Keratinocyte (primary cell): ENCODE measurements around the gene SKOR1.

Source experiments
- EZH2 ChIP-seq: IDR thresholded peaks from one replicate; pipeline ENCODE4 v1.6.1; 2012; ENCODE audit warnings: inconsistent platforms, mild to moderate bottlenecking, low read length, moderate library complexity
- TF ChIP-seq, protein P1 (sequence below), 3 experiments: IDR thresholded peaks in 1 of 3; conservative IDR thresholded peaks in 1 of 3; optimal IDR thresholded peaks in 1 of 3; 2 replicates in 2 of 3; 3 replicates in 1 of 3; pipeline versions ENCODE3 to v1.5.1; 2011; ENCODE audit warnings: low read length in 3 of 3, mild to moderate bottlenecking in 3 of 3, moderate library complexity in 2 of 3, control low read depth in 1 of 3, inconsistent platforms in 1 of 3; ENCODE audit not compliant: insufficient read depth in 2 of 3; ENCODE audit errors: extremely low read depth in 1 of 3

- TF ChIP-seq, protein P1, sequence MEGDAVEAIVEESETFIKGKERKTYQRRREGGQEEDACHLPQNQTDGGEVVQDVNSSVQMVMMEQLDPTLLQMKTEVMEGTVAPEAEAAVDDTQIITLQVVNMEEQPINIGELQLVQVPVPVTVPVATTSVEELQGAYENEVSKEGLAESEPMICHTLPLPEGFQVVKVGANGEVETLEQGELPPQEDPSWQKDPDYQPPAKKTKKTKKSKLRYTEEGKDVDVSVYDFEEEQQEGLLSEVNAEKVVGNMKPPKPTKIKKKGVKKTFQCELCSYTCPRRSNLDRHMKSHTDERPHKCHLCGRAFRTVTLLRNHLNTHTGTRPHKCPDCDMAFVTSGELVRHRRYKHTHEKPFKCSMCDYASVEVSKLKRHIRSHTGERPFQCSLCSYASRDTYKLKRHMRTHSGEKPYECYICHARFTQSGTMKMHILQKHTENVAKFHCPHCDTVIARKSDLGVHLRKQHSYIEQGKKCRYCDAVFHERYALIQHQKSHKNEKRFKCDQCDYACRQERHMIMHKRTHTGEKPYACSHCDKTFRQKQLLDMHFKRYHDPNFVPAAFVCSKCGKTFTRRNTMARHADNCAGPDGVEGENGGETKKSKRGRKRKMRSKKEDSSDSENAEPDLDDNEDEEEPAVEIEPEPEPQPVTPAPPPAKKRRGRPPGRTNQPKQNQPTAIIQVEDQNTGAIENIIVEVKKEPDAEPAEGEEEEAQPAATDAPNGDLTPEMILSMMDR (optimal IDR thresholded peaks at IDR 0.05 in 1 of 3, IDR thresholded peaks at IDR 0.05 in 1 of 3, conservative IDR thresholded peaks at IDR 0.05 in 1 of 3; ENCODE audit: extremely low read depth in 1 of 3, insufficient read depth in 2 of 3, low read length in 3 of 3) = no peak
- TF ChIP-seq EZH2 = no peak
These were observed 10.2 kb upstream of the SKOR1 start for GRCh38 chr15:67815036-67815592.
